SH-SY5Y (cell line): ENCODE data around the gene KCTD4.

Experiments
- GATA2 ChIP-seq: IDR thresholded peaks from 2 replicates; pipeline ENCODE4 v1.6.1; 2011; ENCODE audit warnings: mild to moderate bottlenecking, low read depth, low read length
- GATA3 ChIP-seq: IDR thresholded peaks from 2 replicates; pipeline ENCODE4 v1.6.1; 2011; ENCODE audit warnings: low read depth, mild to moderate bottlenecking, low read length, moderate library complexity

- no peak for TF ChIP-seq GATA3
- no peak for TF ChIP-seq GATA2
Measured at GRCh38 chr13:45198924-45199323, 1.9 kb downstream of the KCTD4 start.
